Trophoblast cell (in vitro differentiated cells and primary cell): ENCODE results near the gene CFAP70.

ENCODE experiments used
- DNase-seq, 2 donors: peaks; one replicate each; pipeline ENCODE4 v3.0.0-alpha.2; 2016
- H2AFZ ChIP-seq: 2 replicates; pipeline ENCODE4 v1.6.1; 2013; ENCODE audit warnings: low read length, moderate library complexity, mild to moderate bottlenecking; ENCODE audit not compliant: insufficient read depth, poor library complexity
- H2AK5ac ChIP-seq: 2 replicates; pipeline ENCODE4 v1.6.1; 2013; ENCODE audit warnings: mild to moderate bottlenecking, low read length
- H2BK120ac ChIP-seq: 2 replicates; pipeline ENCODE4 v1.6.1; 2013; ENCODE audit warnings: low read length, mild to moderate bottlenecking, moderate library complexity; ENCODE audit not compliant: insufficient read depth, poor library complexity
- H2BK12ac ChIP-seq: 2 replicates; pipeline ENCODE4 v1.6.1; 2013; ENCODE audit warnings: mild to moderate bottlenecking, low read length, moderate library complexity
- H2BK5ac ChIP-seq: 2 replicates; pipeline ENCODE4 v1.6.1; 2013; ENCODE audit warnings: low read length, low read depth, moderate library complexity, mild to moderate bottlenecking; ENCODE audit not compliant: poor library complexity
- H3K14ac ChIP-seq: 2 replicates; pipeline ENCODE4 v1.6.1; 2013; ENCODE audit warnings: mild to moderate bottlenecking, low read length
- H3K18ac ChIP-seq: 2 replicates; pipeline ENCODE4 v1.6.1; 2013; ENCODE audit warnings: mild to moderate bottlenecking, low read length
- H3K23ac ChIP-seq: 2 replicates; pipeline ENCODE4 v1.6.1; 2013; ENCODE audit warnings: low read length
- H3K27ac ChIP-seq: 2 replicates; pipeline ENCODE4 v1.5.1; 2013; ENCODE audit warnings: low read depth, mild to moderate bottlenecking, inconsistent platforms, low read length, moderate library complexity
- H3K27me3 ChIP-seq: 2 replicates; pipeline ENCODE4 v1.6.1; 2013; ENCODE audit warnings: inconsistent platforms, mild to moderate bottlenecking, low read length, moderate library complexity; ENCODE audit not compliant: insufficient read depth
- H3K36me3 ChIP-seq, 2 experiments: 1 replicate in 1 of 2; 2 replicates in 1 of 2; pipeline ENCODE4 v1.6.1; 2013; ENCODE audit warnings: low read length in 2 of 2, mild to moderate bottlenecking in 2 of 2, moderate library complexity in 1 of 2; ENCODE audit not compliant: insufficient read depth in 2 of 2, control insufficient read depth in 1 of 2
- H3K4ac ChIP-seq: 2 replicates; pipeline ENCODE4 v1.6.1; 2013; ENCODE audit warnings: low read depth, mild to moderate bottlenecking, low read length, moderate library complexity
- H3K4me1 ChIP-seq, 2 experiments: 1 replicate in 1 of 2; 2 replicates in 1 of 2; pipeline ENCODE4 v1.6.1; 2013; ENCODE audit warnings: low read length in 2 of 2, mild to moderate bottlenecking in 2 of 2, moderate library complexity in 1 of 2; ENCODE audit not compliant: insufficient read depth in 2 of 2, control insufficient read depth in 1 of 2
- H3K4me2 ChIP-seq: 2 replicates; pipeline ENCODE4 v1.6.1; 2013; ENCODE audit warnings: inconsistent platforms, mild to moderate bottlenecking, low read length, moderate library complexity
- H3K4me3 ChIP-seq: 2 replicates; pipeline ENCODE4 v1.5.1; 2013; ENCODE audit warnings: mild to moderate bottlenecking, low read depth, low read length, inconsistent platforms
- H3K79me1 ChIP-seq: one replicate; pipeline ENCODE4 v1.6.1; 2013; ENCODE audit warnings: low read length
- H3K79me2 ChIP-seq: 2 replicates; pipeline ENCODE4 v1.6.1; 2013; ENCODE audit warnings: low read length, mild to moderate bottlenecking; ENCODE audit not compliant: control insufficient read depth, insufficient read depth, poor library complexity
- H3K9ac ChIP-seq: 2 replicates; pipeline ENCODE4 v1.6.1; 2013; ENCODE audit warnings: mild to moderate bottlenecking, low read length
- H3K9me3 ChIP-seq: 2 replicates; pipeline ENCODE4 v1.6.1; 2013; ENCODE audit warnings: low read depth, mild to moderate bottlenecking, control low read depth, inconsistent platforms, low read length; ENCODE audit not compliant: insufficient read depth
- H4K12ac ChIP-seq: 2 replicates; pipeline ENCODE4 v1.6.1; 2013; ENCODE audit warnings: low read depth, mild to moderate bottlenecking, low read length, moderate library complexity
- H4K8ac ChIP-seq: 2 replicates; pipeline ENCODE4 v1.6.1; 2013; ENCODE audit warnings: low read depth, mild to moderate bottlenecking, low read length, moderate library complexity
- H4K91ac ChIP-seq: one replicate; pipeline ENCODE4 v1.6.1; 2013; ENCODE audit warnings: low read depth, mild to moderate bottlenecking, low read length, moderate library complexity
- WGBS: extraction: QIAGEN DNeasy Blood & Tissue Kit; methylation state at CpG from one replicate; pipeline ENCODE4 v1.1.7; 2013; ENCODE audit warnings: missing lambda C conversion rate; ENCODE audit not compliant: insufficient read length, insufficient coverage; ENCODE audit errors: extremely low coverage; 5-methylcytosine and 5-hydroxymethylcytosine counted together

Gene CFAP70

GRCh38 chr10:73220989-73221388 is 137.7 kb downstream of the CFAP70 start:
- Histone ChIP-seq H2BK12ac (no peak overlapping the region), H4K8ac (no peak overlapping the region)

GRCh38 chr10:73219384-73219783 is 139.3 kb downstream of the CFAP70 start:
- Histone ChIP-seq H4K91ac (no peak overlapping the region), H4K12ac (no peak overlapping the region), H2BK12ac (no peak overlapping the region), H3K4me1 (no peaks in the 10 kb centered on the region), H3K36me3 (peaks cover 0 to 5% of the 10 kb centered on the region in 2 experiments), H2AFZ (no peak overlapping the region), H3K9me3 (no peaks in the 10 kb centered on the region), H3K23ac (no peak overlapping the region), H3K14ac (no peak overlapping the region), H3K27ac (no peak overlapping the region), H2BK5ac (no peak overlapping the region), H3K79me2 (no peaks in the 10 kb centered on the region), H2BK120ac (no peak overlapping the region), H3K9ac (no peak overlapping the region), H3K4me2 (no peak overlapping the region), H2AK5ac (no peak overlapping the region), H3K79me1 (no peaks in the 10 kb centered on the region), H3K4me3 (no peak overlapping the region), H3K18ac (no peak overlapping the region), H4K8ac (no peak overlapping the region), H3K27me3 (no peaks in the 10 kb centered on the region), H3K4ac (no peak overlapping the region)
- no peak for DNase-seq

More at GRCh38 chr10:73220989-73221388, 137.7 kb downstream of the CFAP70 start:
- H3K14ac ChIP-seq = no peak overlapping the region
- H3K36me3 ChIP-seq = peaks cover 0 to 5% of the 10 kb centered on the region in 2 experiments
- H3K23ac ChIP-seq = no peak overlapping the region
- H3K4me3 ChIP-seq = no peak overlapping the region
- H3K4me1 ChIP-seq = no peaks in the 10 kb centered on the region
- H3K27me3 ChIP-seq = no peaks in the 10 kb centered on the region
- H2AFZ ChIP-seq = no peak overlapping the region
- H3K27ac ChIP-seq = no peak overlapping the region
- H3K79me2 ChIP-seq = no peaks in the 10 kb centered on the region
- no peak overlapping the region for H3K9ac ChIP-seq
- no peak overlapping the region for H4K12ac ChIP-seq
- H2BK5ac ChIP-seq = no peak overlapping the region
- no peak overlapping the region for H3K18ac ChIP-seq
- no CpG with 5 or more reads among the region's 1 CpG for WGBS
- H3K9me3 ChIP-seq = no peaks in the 10 kb centered on the region
- DNase-seq = peak in 1 of 2 donors; percentile 11
- no peaks in the 10 kb centered on the region for H3K79me1 ChIP-seq
- no peak overlapping the region for H2AK5ac ChIP-seq
- no peak overlapping the region for H3K4me2 ChIP-seq
- H2BK120ac ChIP-seq = no peak overlapping the region
- H4K91ac ChIP-seq = no peak overlapping the region
- no peak overlapping the region for H3K4ac ChIP-seq

- Histone ChIP-seq H4K91ac (no peak overlapping the region), H3K79me1 (no peaks in the 10 kb centered on the region), H3K18ac (no peak overlapping the region), H3K23ac (no peak overlapping the region), H3K36me3 (peaks cover 0 to 5% of the 10 kb centered on the region in 2 experiments), H3K27ac (no peak overlapping the region), H2BK12ac (no peak overlapping the region), H3K4ac (no peak overlapping the region), H3K14ac (no peak overlapping the region), H3K79me2 (no peaks in the 10 kb centered on the region), H2BK5ac (no peak overlapping the region), H3K9ac (no peak overlapping the region), H3K4me2 (no peak overlapping the region), H3K4me3 (no peak overlapping the region), H3K9me3 (no peaks in the 10 kb centered on the region), H2AFZ (no peak overlapping the region), H2AK5ac (no peak overlapping the region), H4K12ac (no peak overlapping the region), H4K8ac (no peak overlapping the region), H2BK120ac (no peak overlapping the region), H3K4me1 (no peaks in the 10 kb centered on the region), H3K27me3 (no peaks in the 10 kb centered on the region)
- peak in 1 of 2 donors; percentile 49 for DNase-seq
- WGBS = no CpG with 5 or more reads among the region's 2 CpGs
Observed at GRCh38 chr10:73218431-73219191, 140.1 kb downstream of the CFAP70 start.

GRCh38 chr10:73217628-73218027 is 141.0 kb downstream of the CFAP70 start:
- no peaks in the 10 kb centered on the region for H3K4me1 ChIP-seq
- H3K23ac ChIP-seq = no peak overlapping the region
- H4K8ac ChIP-seq = no peak overlapping the region
- no peak overlapping the region for H3K9ac ChIP-seq
- H2BK5ac ChIP-seq = no peak overlapping the region
- no peak overlapping the region for H3K4ac ChIP-seq
- H3K18ac ChIP-seq = no peak overlapping the region
- H4K12ac ChIP-seq = no peak overlapping the region
- no peak overlapping the region for H3K27ac ChIP-seq
- H3K4me2 ChIP-seq = no peak overlapping the region
- H4K91ac ChIP-seq = no peak overlapping the region
- H3K27me3 ChIP-seq = no peaks in the 10 kb centered on the region
- no CpG with 5 or more reads among the region's 2 CpGs for whole genome bisulfite sequencing
- no peaks in the 10 kb centered on the region for H3K79me2 ChIP-seq
- H2AFZ ChIP-seq = no peak overlapping the region
- H2AK5ac ChIP-seq = no peak overlapping the region
- no peaks in the 10 kb centered on the region for H3K79me1 ChIP-seq
- H3K14ac ChIP-seq = no peak overlapping the region
- no peak overlapping the region for H2BK120ac ChIP-seq
- peaks cover 0 to 5% of the 10 kb centered on the region in 2 experiments for H3K36me3 ChIP-seq
- H3K4me3 ChIP-seq = no peak overlapping the region
- DNase-seq = no peak
- H2BK12ac ChIP-seq = no peak overlapping the region
- no peaks in the 10 kb centered on the region for H3K9me3 ChIP-seq
